Gastrocnemius medialis (tissue), 4 donors: Measurements from ENCODE around the gene FCHO2.

Source experiments
- CTCF ChIP-seq, 5 experiments: fragments of 450-650 bp in 3 of 5; fragments of 200-600 bp in 2 of 5; sonication (generic) in 2 of 5; IDR thresholded peaks in 4 of 5; conservative IDR thresholded peaks in 1 of 5; 1 replicate in 4 of 5; 2 replicates in 1 of 5; pipeline ENCODE4 v1.5.1; 2016 to 2019; ENCODE audit warnings: antibody characterized with exemption in 5 of 5, mild to moderate bottlenecking in 3 of 5, moderate library complexity in 3 of 5
- POLR2A ChIP-seq, 2 donors: fragments of 450-650 bp; IDR thresholded peaks; one replicate each; pipeline ENCODE4 v1.6.1; 2017; ENCODE audit warnings: antibody characterized with exemption in 2 of 2, mild to moderate bottlenecking in 2 of 2, moderate library complexity in 2 of 2

GRCh38 chr5:72951671-72952468, 4.0 kb upstream of the FCHO2 start:
- TF ChIP-seq CTCF (IDR thresholded peaks at IDR 0.05 in 4 of 5, conservative IDR thresholded peaks at IDR 0.05 in 1 of 5) (no peak), POLR2A (IDR thresholded peaks at IDR 0.05) (no peak)
